Stimulated activated CD4-positive, alpha-beta T cell treated with anti-CD3 and anti-CD28 coated beads, TNF-alpha, amount 100 ng/mL, for 48 hours (primary cell): ENCODE results near the gene ZFAND2A.
"Not testable (repeated sequence)": the region's sequence is repeated elsewhere in the genome, so short reads cannot be mapped to it uniquely, and the experiment has no call there.

Experiments
- DNase-seq, 3 donors: peaks; one replicate each; pipeline ENCODE4 v3.0.0-alpha.2; 2020; ENCODE audit warnings: low read depth in 3 of 3

ZFAND2A gene

GRCh38 chr7:1124164-1124563 is 35.8 kb downstream of the ZFAND2A start:
- DNase-seq = no peak

- no peak for DNase-seq
These were observed 36.3 kb downstream of the ZFAND2A start for GRCh38 chr7:1123715-1124114.

- DNase-seq = no peak
These were observed 37.0 kb downstream of the ZFAND2A start for GRCh38 chr7:1122832-1123501.

GRCh38 chr7:1121886-1122831 is 37.8 kb downstream of the ZFAND2A start:
- no peak for DNase-seq

- DNase-seq = no peak
These were observed 38.5 kb downstream of the ZFAND2A start for GRCh38 chr7:1121476-1121875.

- DNase-seq = no peak
These were observed 39.2 kb downstream of the ZFAND2A start for GRCh38 chr7:1120791-1121190.

GRCh38 chr7:1119201-1119600 is 40.8 kb downstream of the ZFAND2A start:
- no peak for DNase-seq

GRCh38 chr7:1117321-1117928 is 42.6 kb downstream of the ZFAND2A start:
- no peak for DNase-seq

GRCh38 chr7:1116383-1117008 is 43.5 kb downstream of the ZFAND2A start:
- DNase-seq = not testable (repeated sequence)

GRCh38 chr7:1115171-1116045 is 44.6 kb downstream of the ZFAND2A start:
- not testable (repeated sequence) for DNase-seq

GRCh38 chr7:1114505-1114904 is 45.5 kb downstream of the ZFAND2A start:
- DNase-seq = no peak

GRCh38 chr7:1114088-1114487 is 45.9 kb downstream of the ZFAND2A start:
- DNase-seq = no peak

- DNase-seq = no peak
These were observed 46.5 kb downstream of the ZFAND2A start for GRCh38 chr7:1113548-1113885.

GRCh38 chr7:1112625-1113547 is 47.1 kb downstream of the ZFAND2A start:
- DNase-seq = no peak

GRCh38 chr7:1112109-1112508 is 47.9 kb downstream of the ZFAND2A start:
- DNase-seq = no peak

GRCh38 chr7:1111156-1111555 is 48.8 kb downstream of the ZFAND2A start:
- DNase-seq = no peak

GRCh38 chr7:1110358-1110757 is 49.6 kb downstream of the ZFAND2A start:
- DNase-seq = no peak

GRCh38 chr7:1109581-1110310 is 50.2 kb downstream of the ZFAND2A start:
- no peak for DNase-seq

- DNase-seq = no peak
These were observed 51.6 kb downstream of the ZFAND2A start for GRCh38 chr7:1108264-1108920.
